ENCODE measurements around the gene AADAT. TPM values are rescaled to one million over a fixed set of nuclear protein-coding genes. Genes with fewer than 3 reads are reported as not detected.

The AADAT gene
- total and polyA plus RNA-seq, 2 of the 4 experiments (the other 2 are of a cell fraction) = 4.7 to 6.9 TPM

DNA sequence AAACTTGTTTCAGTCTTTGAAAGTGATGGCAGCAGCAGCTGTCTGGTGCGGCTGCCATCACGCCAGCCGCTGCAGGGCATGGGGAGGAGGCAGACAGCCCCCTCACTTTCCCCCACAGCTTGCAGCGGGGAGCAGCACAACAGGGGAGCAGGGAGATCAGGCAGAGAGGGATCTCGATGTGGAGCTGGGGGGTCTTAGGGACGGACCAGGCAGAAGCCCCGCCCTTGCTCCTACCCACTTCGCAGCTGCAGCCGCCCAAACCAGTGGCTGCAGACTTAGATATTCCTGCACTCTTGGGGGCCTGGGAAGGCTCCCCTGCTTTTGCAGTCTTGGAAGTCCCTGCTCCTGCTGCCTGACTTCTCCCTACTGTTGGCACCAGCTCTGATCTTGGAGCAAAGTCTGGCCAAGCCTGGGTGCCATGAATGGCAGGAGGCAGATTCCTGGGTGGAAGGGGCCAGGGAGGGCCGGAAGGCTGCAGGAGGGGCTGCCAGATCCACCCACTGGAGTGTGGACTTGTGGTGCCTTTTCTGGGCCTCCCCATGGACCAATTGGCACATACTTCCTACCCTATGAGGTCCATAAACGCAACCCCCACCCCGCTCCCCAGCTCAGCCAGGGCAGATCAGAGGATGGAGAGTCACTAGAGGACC is 49.6 kb downstream of the AADAT start:
- H3K18ac ChIP-seq (ENCODE audit: low read depth, low read length) = no peak overlapping the region
- H4K5ac ChIP-seq (ENCODE audit: low read depth, low read length) = no peak overlapping the region
- in situ Hi-C loops (cut with MboI; ENCODE audit: low sequenced_read_pairs) (no loop called here), dilution Hi-C loops (cut with HindIII; ENCODE audit: low sequenced_read_pairs, unreplicated experiment) (no loop called here), intact Hi-C loops (cut with micrococcal nuclease) (no loop called here)
- H3K4ac ChIP-seq (ENCODE audit: low read depth, low read length) = no peak overlapping the region
- no peak overlapping the region for H3K4me2 ChIP-seq (ENCODE audit: low read depth, low read length)
- no peak overlapping the region for H2AK5ac ChIP-seq (ENCODE audit: low read depth, low read length)
- no peak overlapping the region for H3K56ac ChIP-seq (ENCODE audit: extremely low read depth, insufficient read depth, low read length)
- no peak overlapping the region for H2BK20ac ChIP-seq (ENCODE audit: low read depth, low read length)
- H3K9me3 ChIP-seq (ENCODE audit: control insufficient read depth, insufficient read depth, low read length) = no peaks in the 10 kb centered on the region
- H3K14ac ChIP-seq (replicated peaks; ENCODE audit: low read depth, low read length) = no peak overlapping the region
- no peak overlapping the region for H2BK5ac ChIP-seq (ENCODE audit: low read depth, low read length, poor library complexity, severe bottlenecking)
- H4K91ac ChIP-seq (ENCODE audit: insufficient read depth, low read depth, low read length) = no peak overlapping the region
- DNase-seq (no peak), ATAC-seq (ENCODE audit: low read depth) (no peak)
- H2AK9ac ChIP-seq (replicated peaks; ENCODE audit: low read depth, low read length, poor library complexity) = no peak overlapping the region
- no peak overlapping the region for H3K4me3 ChIP-seq (ENCODE audit: insufficient read depth, low read depth, low read length)
- no TSS peak for BruUV-seq (replicated peaks)
- POLR2A ChIA-PET (ENCODE audit: unreplicated experiment) = no interaction called here
- H4K20me1 ChIP-seq (ENCODE audit: insufficient read depth, low read length) = no peaks in the 10 kb centered on the region
- no peak overlapping the region for H4K8ac ChIP-seq (ENCODE audit: low read depth in 2 of 2, low read length in 2 of 2)
- no peak overlapping the region for H2BK120ac ChIP-seq (ENCODE audit: low read depth, low read length)
- H2AFZ ChIP-seq (replicated peaks; ENCODE audit: low read length, poor library complexity) = peak overlapping the region; percentile 29
- H2BK15ac ChIP-seq (ENCODE audit: low read depth, low read length) = no peak overlapping the region
- H3K79me1 ChIP-seq (ENCODE audit: low read depth in 1 of 2, low read length in 2 of 2) = no peaks in the 10 kb centered on the region
- H3K27ac ChIP-seq (ENCODE audit: insufficient read depth, low read length) = no peak overlapping the region
- no peak for TF ChIP-seq RCOR1 (IDR thresholded peaks at IDR 0.05; ENCODE audit: insufficient replicate concordance, low read length)
- TF ChIP-seq SMC3 (IDR thresholded peaks at IDR 0.05; ENCODE audit: low read depth, low read length) = no peak
- TF ChIP-seq CEBPB (IDR thresholded peaks at IDR 0.05; ENCODE audit: low read depth, low read length) = no peak
- TF ChIP-seq BHLHE40 (IDR thresholded peaks at IDR 0.05; ENCODE audit: low read depth, low read length) = no peak
- 80% methylated on average over 1 of the region's 12 CpGs; no CpG with 5 or more reads in 1 of the 2 experiments for WGBS, 2 experiments (ENCODE audit: extremely low coverage in 2 of 2, insufficient read length in 1 of 2)
- no peaks in the 10 kb centered on the region for H3K9me1 ChIP-seq (ENCODE audit: insufficient read depth, low read length)
- H3K23ac ChIP-seq (ENCODE audit: low read depth, low read length) = no peak overlapping the region
- H3K9ac ChIP-seq (ENCODE audit: low read depth, low read length) = no peak overlapping the region
- H3K27me3 ChIP-seq (ENCODE audit: control insufficient read depth, insufficient read depth, low read length) = peaks cover 2% of the 10 kb centered on the region; the same call in 1 of the 2 replicates
- H3K4me1 ChIP-seq (ENCODE audit: control insufficient read depth, insufficient read depth, low read length) = no peaks in the 10 kb centered on the region
- no peaks in the 10 kb centered on the region for H3K36me3 ChIP-seq (ENCODE audit: control insufficient read depth, insufficient read depth, low read length)
- CTCF ChIA-PET = interaction anchor here (0.6 to 0.9 kb wide), 2 partner anchors 19 to 230 kb away, joined by 3 to 7 read pairs; no protein-coding TSS in a partner anchor

All from IMR-90 (cell line).